T follicular helper cell (primary cell): ENCODE measurements around the gene HSPA1A.
"Not testable (repeated sequence)": the region's sequence is repeated elsewhere in the genome, so short reads cannot be mapped to it uniquely, and the experiment has no call there.

Experiments
- DNase-seq: peaks from one replicate; pipeline ENCODE4 v3.0.0-alpha.2; 2020; ENCODE audit warnings: low read depth

Gene HSPA1A

GRCh38 chr6:31781244-31782125 is 33.9 kb upstream of the HSPA1A start:
- no peak for DNase-seq

- DNase-seq = no peak
Measured at GRCh38 chr6:31782126-31782855, 33.1 kb upstream of the HSPA1A start.

GRCh38 chr6:31784098-31784925 is 31.0 kb upstream of the HSPA1A start:
- no peak for DNase-seq

- DNase-seq = no peak
Measured at GRCh38 chr6:31785475-31785874, 29.9 kb upstream of the HSPA1A start.

- DNase-seq = no peak
Measured at GRCh38 chr6:31791324-31792089, 23.8 kb upstream of the HSPA1A start.

GRCh38 chr6:31792090-31792374 is 23.3 kb upstream of the HSPA1A start:
- no peak for DNase-seq

GRCh38 chr6:31792761-31793171 is 22.6 kb upstream of the HSPA1A start:
- DNase-seq = no peak

- DNase-seq = not testable (repeated sequence)
Measured at GRCh38 chr6:31793927-31794245, 21.5 kb upstream of the HSPA1A start.

GRCh38 chr6:31794294-31794865 is 21.0 kb upstream of the HSPA1A start:
- DNase-seq = no peak

GRCh38 chr6:31794866-31795615 is 20.3 kb upstream of the HSPA1A start:
- DNase-seq = no peak

GRCh38 chr6:31795616-31796298 is 19.6 kb upstream of the HSPA1A start, which contains the start of gene VARS1:
TSS of gene VARS1 (minus strand) at chr6:31795752. CDS start at chr6:31795217, 535 bp downstream.
- DNase-seq = peak; percentile 62

- DNase-seq = no peak
Measured at GRCh38 chr6:31796993-31797385, 18.4 kb upstream of the HSPA1A start.

- no peak for DNase-seq
Measured at GRCh38 chr6:31797588-31797987, 17.8 kb upstream of the HSPA1A start.

GRCh38 chr6:31799781-31800180 is 15.6 kb upstream of the HSPA1A start:
- DNase-seq = no peak

- not testable (repeated sequence) for DNase-seq
Measured at GRCh38 chr6:31801031-31801927, 14.1 kb upstream of the HSPA1A start.

GRCh38 chr6:31805939-31806469 is 9.3 kb upstream of the HSPA1A start:
- DNase-seq = no peak

- peak; percentile 96 for DNase-seq
Measured at GRCh38 chr6:31806470-31807272, 8.7 kb upstream of the HSPA1A start, which contains the start of gene LSM2. TSS of gene LSM2 (minus strand) at chr6:31806966. CDS start at chr6:31806757, 209 bp downstream.

- not testable (repeated sequence) for DNase-seq
Measured at GRCh38 chr6:31808599-31808998, 6.7 kb upstream of the HSPA1A start.
